Measurements from ENCODE around the gene DMBT1. TPM values are rescaled to one million over a fixed set of nuclear protein-coding genes. Genes with fewer than 3 reads are reported as not detected.

DMBT1 gene
- total RNA-seq, 1 donor from 2014 or later = not detected

DNA sequence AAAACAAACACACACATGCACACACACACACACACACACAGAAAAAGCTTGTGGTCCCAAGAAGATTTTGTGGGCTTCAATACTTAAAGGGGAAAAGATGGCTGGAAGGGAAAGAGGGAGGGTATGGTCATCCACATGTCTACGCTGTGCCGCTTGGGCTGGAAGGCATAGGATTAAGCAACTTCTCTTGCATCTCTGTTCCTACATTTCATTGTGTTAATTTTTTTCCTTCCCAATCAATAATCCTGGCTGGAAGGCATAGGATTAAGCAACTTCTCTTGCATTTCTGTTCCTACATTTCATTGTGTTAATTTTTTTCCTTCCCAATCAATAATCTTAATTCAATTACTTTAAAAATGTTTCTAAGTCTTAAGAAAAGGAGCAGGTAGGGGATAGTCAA is 108.5 kb downstream of the DMBT1 start:
- DNase-seq (ENCODE audit: low read depth, low spot score) = no peak

DNA sequence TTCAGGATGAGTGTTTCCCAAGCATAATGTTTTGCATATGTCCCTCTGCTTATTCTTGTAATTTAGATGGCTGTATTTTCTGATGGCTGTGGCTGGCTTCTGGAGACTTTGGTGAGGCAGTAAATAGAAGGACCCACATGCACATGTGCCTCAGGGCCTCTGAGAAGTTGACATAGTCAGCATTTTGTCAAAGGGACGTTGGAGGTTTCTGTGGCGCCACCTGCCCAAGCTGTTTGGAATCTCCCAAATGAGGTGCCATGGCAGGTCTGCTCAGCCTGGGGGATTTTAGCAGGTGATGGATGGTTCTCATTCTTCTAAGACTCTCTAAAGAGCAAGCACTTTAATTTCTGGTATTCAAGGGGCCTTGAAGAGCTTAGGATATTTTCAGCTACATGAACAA is 109.3 kb downstream of the DMBT1 start:
- no peak for DNase-seq (ENCODE audit: low read depth, low spot score)

DNA sequence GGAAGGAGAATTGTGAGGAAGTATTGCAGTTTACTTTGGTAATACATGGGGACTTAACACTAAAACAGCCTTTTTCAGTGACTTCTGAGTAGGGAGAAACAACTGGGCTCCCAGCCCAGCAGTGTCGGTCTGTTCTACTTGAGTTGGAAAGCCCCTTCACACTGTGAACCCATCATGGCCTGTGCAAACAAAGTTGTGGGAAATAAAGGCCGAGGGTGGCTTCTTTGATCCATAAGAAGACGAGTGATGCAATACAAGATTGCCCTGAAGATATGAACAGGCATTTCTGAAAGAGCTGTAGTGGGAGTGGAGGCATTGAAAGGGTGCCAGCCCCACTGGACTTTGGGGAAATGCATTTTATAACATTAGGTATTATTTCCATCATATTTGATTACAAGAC is 110.8 kb downstream of the DMBT1 start:
- DNase-seq (ENCODE audit: low read depth, low spot score) = no peak

DNA sequence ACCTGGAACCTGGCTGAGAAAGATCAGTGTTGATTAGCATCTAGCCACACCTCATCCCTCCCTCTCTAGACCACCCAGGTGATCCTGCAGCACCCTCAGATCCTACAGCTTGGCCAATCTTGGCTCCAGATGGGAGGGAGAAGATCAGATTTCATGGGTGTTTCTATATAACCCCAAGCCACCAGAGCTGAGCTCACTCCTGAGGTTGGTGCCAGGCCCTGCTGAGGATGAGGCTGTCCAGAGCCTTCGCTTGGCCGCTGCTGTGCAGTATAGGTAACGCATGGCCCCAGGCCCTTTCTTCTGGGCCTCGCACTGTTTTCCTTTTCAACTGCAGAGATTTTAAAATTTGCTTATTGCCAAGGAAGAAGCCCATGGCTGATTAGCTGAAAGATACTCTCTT is 112.1 kb downstream of the DMBT1 start:
- no peak for DNase-seq (ENCODE audit: low read depth, low spot score)

DNA sequence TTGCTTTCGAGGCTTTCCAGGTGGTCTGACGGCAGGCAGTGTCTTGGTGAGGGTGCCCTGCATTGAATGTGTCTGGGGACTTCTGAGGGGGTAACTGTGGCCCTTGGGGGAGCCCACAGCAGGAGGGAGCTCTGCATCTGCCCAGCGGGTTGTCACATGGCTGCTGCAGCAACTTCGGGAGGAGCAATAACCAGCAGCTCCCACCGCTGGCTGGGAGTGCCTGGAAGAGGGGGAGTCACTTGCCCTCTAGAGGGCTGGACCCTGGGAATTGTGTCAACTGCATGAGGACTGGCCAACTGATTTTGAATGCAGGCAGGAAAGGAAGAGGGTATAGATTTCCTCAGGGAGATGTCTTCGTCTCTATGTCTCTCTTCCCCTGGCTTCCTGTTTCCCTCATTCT is 112.7 kb downstream of the DMBT1 start:
- DNase-seq (ENCODE audit: low read depth, low spot score) = no peak

DNA sequence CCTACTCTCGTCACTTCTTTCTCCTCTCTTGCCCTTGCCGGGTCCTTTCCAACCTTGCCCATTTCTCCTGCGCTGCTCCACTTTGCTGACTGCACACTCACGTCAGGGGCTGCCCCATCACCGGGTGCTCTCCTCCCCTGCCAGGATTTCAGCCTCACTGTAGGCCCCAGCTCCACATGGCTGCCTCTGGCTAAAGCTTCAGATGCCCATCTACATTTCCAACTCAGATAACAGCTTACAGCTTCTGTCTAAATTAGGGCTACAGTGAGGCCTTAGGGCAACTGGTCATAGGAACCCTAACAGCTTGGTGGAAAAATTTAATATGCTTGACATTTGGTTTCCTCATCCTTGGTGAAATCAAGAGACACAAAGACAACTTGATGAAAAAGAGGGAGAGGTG is 113.2 kb downstream of the DMBT1 start:
- DNase-seq (ENCODE audit: low read depth, low spot score) = no peak

DNA sequence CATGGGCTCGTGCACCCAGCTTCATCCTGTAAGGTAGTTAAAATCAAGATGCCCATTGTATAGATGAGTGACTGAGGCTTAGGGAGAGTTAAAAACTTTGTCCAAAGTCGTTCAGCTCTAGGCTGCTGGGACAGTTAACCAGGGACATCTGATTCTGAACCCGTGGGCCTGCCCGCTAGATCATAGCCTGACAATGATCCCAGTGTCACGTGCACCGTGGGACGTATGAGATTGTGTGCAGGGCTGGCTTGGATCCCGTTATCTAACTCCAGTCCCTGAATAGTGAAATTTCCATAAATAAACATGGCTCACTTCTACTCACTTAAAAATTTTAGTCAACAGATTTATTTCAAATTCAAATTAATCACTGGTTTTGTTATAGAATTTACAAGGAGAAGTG is 114.2 kb downstream of the DMBT1 start:
- DNase-seq (ENCODE audit: low read depth, low spot score) = no peak

DNA sequence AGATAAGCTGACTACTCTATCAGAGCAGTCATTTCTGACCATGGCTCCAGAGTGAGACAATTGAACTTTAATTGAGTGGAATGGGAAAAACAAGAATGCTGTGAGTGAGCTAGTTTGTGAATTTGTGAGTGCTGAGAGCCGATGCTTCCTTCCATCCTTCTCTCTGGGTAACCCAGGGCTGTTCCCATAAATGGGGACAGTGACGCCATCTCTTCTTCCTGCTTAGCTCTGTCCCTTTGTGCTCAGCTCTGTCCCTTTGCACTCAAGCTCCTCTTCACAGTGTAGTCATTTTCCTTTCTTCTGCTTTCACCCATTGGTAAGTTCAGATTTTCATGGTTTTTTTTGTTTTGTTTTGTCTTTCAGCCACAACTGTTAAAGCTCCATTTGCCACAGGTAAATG is 114.7 kb downstream of the DMBT1 start:
- DNase-seq (ENCODE audit: low read depth, low spot score) = no peak

DNA sequence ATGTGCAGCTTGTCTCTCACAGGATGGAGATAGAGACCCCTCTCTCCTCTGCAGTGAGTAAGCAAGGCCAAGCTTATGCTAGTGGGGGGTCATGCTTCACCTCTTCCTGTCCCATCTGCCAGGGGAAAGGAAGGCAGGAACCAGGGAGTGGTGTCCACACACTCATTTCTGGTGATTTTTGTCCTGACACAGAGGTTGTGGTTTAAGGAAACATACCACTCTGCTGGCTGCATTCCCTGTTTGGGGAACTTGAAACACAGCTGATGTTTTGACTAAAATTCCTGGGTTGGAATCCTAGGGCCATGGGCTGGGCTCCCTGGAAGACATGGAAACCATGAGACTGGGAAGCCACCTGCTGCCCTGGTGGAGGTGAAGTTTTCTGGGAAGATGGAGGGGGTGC is 117.7 kb downstream of the DMBT1 start:
- DNase-seq (ENCODE audit: low read depth, low spot score) = no peak

DNA sequence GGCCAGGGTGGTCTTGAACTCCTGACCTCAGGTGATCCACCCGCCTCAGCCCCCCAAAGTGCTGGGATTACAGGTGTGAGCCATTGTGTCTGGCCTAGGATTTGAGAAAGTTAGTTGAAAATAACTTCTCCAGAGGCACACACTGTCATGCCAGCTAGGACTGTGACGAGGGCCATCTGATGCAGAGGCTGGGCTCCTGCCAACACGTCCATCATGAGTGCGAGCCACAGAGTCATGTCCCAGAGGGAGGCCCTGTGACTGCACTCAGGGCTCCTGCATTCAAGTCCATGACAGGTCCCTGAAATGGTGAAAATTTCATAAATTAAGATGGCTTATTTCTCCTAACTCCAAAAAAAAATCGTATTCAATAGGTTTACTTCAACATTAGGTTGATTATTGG is 122.0 kb downstream of the DMBT1 start:
- DNase-seq (ENCODE audit: low read depth, low spot score) = no peak

DNA sequence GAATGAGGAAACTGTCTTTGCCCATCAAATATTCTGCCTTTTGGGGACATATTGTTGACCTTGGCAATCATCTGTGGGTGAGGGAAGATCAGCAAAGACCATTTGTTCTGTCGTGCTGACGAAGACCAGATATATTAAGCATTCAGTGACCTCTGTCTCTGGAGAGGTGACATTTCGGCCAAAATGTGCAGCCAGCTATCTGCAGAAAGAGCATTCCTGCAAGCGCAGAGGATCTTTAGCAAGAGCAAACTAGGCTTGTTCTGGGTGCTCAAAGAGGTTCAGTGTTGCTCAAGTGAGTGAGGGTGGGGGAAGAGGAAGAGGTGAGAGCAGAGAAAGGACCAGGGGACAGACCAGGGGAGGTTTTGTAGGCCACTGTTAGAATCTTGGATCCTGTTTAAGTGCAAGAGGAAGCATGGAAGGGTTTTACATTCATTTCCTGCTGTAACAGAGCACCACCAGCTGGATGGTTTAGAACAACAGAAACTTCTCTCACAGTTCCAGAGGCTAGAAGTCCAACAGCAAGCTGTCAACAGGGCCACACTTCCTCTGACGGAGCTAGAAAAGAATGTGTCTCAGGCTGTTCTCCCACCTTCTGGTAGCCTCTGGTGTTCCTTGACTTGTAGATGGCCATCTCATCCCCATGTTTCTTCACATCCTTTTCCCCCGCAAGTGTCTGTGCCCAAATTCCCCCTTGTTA is 127.9 kb downstream of the DMBT1 start:
- no peak for DNase-seq (ENCODE audit: low read depth, low spot score)

DNA sequence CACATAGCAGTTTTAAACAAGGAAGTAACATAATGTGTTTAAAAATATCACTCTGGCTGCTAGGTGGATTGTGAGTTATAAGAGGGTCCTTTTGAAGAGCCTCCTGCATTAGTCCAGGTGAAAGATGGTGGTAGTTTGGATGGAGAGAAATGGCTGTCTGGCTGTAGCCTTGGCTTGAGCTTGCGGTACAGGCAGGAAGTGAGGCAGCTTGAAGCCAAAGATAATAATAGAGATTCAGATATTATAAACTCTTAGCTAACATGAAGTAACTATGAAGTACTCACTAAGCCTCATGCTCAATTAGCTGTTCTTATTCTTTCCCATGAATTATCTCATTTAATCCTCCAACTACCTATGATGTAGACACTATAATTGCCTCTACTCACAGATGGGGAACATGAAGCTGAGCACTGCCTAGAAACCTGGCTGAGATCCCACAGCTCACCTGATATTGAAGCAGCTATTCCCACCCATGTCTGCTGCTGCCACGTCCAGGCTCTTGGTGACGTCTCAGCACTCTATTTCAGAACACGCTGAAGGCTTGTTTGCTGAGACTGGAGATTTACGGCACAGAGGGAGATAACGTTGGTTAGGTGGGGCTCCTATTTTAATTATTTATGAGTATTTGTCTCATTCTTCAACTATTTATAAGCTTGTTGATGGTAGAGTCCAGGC is 128.7 kb downstream of the DMBT1 start:
- no peak for DNase-seq (ENCODE audit: low read depth, low spot score)

DNA sequence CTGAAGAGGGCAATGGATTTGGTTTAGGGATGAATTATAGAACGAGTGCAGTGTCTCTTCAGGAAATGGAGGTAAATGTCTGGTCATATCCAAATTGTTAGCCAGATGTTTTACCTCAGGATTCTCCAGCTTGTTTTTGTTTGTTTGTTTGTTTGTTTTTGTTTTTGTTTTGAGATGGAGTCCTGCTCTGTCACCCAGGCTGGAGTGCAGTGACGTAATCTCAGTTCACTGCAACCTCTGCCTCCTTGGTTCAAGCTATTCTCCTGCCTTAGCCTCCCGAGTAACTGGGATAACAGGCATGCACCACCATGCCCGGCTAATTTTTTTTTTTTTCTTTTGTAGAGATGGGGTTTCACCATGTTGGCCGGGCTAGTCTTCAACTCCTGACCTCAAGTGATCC is 132.2 kb downstream of the DMBT1 start:
- no peak for DNase-seq (ENCODE audit: low read depth, low spot score)

Other genes with a start within 250 kb of the DMBT1 start
- 32.3 and 36.2 TPM in 2 replicates for gene PLEKHA1, start 186.0 kb upstream of the DMBT1 start, total RNA-seq
- not detected in 2 replicates for gene ARMS2, start 106.1 kb upstream of the DMBT1 start, total RNA-seq
- 68.1 and 94.2 TPM in 2 replicates for gene HTRA1, start 99.2 kb upstream of the DMBT1 start, total RNA-seq
- gene C10orf120, start 139.1 kb downstream of the DMBT1 start, total RNA-seq = not detected in 2 replicates